Raji (cell line): ENCODE measurements around the gene CIAO3.

Experiments
- POLR2A ChIP-seq: IDR thresholded peaks from 2 replicates; pipeline ENCODE4 v1.6.1; 2011; ENCODE audit warnings: low read depth, low read length, control low read depth; ENCODE audit not compliant: insufficient read depth

The CIAO3 gene

DNA sequence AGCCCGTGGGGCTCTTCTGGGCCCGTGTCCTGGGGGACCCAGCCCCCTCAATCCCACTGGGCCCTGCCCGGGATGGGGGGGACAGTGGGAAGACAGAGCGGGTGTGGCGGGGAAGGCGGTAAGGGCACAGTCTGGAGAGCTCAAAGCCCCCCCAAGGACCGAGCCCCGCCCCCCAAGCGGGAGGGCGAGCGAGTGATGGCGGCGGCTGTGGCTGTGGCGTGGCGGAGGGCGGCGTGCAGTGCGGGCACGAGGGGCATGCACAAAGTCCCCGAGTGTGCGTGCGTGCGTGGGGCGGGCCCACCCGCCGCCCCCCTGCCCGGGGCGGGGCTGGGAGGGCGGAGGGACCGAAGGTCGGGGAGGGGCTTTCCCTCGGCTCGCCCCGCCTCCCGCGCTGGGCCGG lies 47.0 kb downstream of the CIAO3 start:
- TF ChIP-seq POLR2A, result no peak

DNA sequence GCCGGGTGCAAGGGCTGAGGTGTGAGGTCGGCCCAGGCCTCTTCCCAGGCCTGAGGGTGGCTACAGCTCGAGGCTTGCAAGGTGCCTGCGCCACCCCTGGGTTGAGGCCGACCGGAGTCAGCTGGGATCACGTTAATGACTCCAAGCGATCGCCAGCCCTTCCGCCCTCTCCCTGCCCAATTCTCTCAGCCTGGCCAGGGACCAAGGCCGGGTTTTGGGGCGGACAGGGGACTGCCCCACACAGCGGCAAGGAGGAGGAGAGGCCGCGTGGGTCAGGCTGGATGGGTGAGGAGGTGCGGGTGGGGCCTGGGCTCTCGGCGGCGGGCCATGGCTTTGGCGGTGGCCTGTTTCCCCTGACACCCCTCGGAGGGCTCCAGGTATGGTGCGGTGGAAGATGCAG lies 47.4 kb downstream of the CIAO3 start:
- TF ChIP-seq POLR2A, result no peak

DNA sequence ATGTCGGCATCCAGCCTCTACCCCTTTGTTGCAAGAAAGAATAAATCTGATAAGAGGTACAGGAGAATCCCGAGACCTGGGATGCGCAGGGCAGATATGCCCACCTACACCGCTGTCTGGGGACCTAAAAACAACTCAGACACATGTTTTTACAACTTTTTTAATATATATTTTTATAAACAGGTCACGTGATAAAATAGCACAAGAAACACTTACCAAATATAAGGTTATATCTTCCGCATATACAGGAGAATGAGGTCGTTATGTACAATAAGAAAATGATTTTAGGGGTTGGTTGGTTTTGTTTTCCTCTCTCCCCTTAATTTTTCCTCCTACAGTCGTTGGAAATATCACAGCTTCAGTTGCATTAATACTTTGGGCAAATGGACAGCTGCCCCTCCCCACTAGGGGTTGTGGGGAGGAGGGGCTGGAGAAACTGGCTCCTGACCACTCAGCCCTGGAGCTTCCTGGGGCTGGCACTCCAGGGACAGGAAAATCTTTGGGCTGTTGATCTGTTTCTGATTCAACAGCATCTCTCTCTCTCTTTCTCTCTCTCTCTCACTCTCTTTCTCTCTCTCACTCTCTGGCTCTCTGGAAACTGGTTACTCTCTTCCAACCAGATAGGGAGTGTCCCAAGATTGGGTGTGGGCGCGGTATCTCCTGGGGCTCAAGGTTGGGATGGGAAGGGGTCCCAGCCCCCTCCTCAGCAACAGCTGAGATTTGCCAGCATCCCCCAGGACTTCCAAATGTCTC lies 48.3 kb downstream of the CIAO3 start:
- no peak for TF ChIP-seq POLR2A

DNA sequence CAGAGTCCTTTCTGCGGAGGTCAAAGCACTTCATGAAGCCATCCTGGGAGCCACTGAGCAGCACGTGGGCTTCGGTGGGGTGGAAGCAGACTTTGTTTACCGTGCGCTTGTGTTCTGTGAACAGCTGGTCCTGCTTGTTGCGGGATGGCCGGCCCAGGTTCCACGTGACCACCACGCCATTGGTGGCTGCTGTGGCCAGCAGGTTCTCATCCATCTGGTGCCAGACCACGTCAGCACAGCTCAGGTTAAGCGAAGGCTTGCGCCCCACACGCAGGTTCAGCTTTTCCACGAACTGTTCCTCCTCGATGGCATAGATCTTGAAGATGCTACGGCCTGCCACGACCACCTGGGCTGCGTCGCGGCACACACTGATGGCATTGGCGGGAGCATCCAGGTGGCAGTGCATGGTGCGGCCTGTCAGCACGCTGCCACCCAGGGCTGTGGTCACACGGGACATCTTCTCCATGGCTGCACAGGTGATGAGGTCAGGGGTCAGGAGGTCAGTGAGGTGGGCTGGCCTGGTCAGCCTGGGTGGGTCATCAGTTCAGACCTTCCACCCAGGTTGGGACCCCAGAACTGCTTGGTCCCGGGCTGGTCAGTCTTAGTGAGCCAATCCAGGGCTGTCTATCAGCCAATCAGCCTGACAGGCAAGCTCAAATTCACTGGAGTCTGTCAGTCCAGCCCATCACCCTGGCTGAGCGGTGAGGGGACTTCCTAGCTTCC lies 51.5 kb downstream of the CIAO3 start:
- peak; percentile 44; the same call in 1 of the 2 replicates for TF ChIP-seq POLR2A

DNA sequence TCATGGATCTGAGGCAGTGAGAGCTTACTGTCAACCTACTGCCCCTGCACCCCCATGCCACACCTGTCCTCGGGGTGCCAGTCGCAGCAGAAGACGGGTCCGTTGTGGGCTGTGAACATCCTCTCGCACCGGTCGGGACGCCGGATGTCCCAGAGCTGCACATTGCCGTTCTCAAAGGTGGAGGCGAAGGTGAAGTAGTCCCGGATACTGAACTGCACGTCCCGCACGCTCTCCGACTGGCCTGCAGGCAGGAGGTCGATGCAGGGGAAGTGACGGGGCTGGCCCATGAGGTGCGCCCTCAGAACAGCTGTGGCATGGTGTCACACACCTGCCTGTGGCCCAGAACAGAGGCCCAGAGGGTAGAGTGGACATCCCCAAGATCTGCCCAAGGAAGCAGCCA lies 53.3 kb downstream of the CIAO3 start:
- TF ChIP-seq POLR2A, result no peak

DNA sequence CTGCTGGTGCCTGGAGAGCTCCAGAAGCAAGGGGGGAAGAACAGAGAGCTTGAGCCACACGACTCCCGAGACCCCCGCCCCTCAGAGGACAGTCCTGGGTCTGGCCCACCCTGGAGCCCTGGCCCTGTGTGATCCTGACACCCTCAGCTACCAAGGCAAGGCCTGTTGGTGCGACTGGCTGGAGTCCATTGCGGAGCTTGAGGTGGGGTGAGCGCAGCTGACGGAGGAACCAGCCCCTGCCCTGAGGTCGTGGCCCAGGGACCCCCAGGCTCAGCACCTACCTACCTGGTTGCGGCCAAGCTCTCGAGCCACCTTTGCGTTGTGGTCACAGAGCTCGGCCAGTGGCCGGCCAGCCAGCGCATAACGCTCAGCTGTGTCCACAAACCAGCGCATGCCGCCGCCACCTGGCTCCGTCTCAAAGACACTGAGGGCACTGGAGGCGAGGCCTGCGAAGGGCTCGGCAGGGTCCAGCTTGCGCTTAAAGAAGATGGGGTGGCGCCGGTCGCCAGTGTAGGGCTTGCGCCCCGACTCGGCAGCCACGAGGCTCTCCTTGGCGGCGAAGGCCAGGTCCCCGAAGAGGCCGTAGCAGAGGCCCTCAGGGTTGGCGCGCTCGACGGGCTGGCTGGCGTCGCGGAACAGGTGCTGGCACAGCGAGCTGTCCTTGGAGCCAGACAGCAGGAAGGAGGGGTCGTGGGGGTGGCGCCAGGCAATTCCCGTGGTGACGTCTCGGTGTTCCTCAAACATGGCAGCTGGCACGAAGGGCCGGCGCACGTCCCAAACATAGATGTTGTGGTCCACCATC lies 54.1 kb downstream of the CIAO3 start:
- no peak for TF ChIP-seq POLR2A

DNA sequence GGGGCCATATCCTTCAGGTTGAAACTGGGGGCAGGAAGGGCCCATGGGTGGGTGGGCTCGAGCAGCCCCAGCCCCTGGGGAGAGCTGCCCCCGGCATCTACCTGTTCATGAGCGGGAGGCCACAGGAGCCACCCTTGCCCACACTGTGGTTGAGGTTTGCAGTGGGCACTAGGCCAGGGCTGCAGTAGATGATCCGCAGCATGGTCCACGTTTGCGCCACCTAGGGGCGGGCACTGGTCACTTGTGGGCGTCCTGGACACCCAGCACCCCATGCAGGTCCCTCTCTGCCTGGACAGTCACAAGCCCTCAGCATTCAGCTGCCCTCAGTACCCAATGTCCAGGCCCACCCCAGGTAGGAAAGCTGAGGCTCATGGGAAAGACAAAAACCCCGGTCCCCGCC lies 54.8 kb downstream of the CIAO3 start:
- TF ChIP-seq POLR2A, result no peak

DNA sequence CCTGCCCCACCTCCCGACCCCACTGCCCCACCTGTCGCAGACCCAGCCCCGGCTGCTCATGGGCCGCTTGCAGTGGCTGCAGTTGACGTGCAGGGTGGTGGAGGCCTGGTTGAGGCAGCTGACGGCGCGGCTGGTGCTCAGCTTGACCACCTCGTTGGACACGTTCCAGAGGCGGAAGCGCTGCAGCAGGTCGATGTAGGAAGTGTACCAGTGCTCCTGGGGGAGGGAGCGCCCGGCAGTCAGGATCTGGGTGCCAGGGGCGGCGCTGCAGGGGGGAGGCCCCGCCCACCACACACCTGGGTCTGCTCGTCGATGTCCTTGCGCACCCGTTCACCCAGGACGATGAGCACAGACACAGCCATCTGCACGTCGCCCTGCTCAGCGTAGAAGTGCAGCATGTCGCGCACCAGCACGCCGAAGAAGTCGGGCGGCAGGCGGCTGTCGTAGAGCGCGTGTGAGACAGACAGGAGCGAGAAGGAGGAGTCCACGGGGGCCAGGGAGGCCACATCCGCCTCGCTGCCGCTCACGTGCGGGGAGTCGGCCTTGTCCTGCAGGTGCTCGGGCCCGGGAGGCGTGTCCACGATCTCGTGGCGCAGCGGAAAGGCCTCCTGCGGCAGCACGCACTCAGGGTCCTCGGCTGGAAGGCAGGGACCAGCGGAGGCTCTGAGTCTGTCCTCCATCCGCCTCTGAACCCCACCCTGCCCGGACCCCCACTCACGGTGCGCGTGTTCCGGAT lies 55.7 kb downstream of the CIAO3 start:
- no peak for TF ChIP-seq POLR2A

DNA sequence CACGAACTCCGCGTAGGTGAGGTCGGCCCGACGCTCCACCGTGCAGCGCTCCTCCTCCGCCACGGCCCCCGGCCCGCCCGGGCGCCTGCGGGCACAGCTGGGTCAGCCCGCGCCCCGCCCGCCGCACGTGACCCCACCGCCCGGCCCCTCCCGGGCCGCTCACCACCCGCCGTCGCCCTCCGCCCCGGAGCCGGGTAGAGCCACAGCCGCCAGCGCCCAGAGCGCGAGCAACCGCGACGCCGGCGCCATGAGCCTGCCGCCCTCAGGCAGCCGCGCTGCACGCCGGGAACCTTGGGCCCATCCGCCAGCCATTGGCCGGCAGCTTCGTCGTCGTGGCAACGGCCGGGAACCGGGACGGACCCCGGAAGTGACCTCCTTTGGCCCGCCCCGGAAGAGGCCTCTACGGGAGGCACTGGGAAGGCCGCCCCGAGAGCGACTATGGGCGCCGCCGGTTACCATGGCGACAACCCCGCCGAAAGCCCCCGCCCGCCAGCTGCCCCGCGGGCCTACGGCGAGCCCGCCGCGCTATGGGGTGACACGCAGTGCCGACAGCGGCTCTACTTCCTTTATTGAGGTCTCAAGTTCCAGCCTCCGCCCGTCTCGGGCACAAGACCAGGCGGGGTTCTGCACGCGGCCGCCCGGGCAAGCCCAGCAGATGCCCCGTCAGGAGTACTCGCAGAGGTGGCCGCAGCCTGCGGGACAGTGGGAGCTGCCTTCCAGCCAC lies 56.6 kb downstream of the CIAO3 start, which contains the start of gene JMJD8:
TSS of gene JMJD8 (minus strand) at position 264 of the 724 bp plus-strand sequence. CDS start at position 249, 15 bp downstream.
- peak; percentile 89 for TF ChIP-seq POLR2A

DNA sequence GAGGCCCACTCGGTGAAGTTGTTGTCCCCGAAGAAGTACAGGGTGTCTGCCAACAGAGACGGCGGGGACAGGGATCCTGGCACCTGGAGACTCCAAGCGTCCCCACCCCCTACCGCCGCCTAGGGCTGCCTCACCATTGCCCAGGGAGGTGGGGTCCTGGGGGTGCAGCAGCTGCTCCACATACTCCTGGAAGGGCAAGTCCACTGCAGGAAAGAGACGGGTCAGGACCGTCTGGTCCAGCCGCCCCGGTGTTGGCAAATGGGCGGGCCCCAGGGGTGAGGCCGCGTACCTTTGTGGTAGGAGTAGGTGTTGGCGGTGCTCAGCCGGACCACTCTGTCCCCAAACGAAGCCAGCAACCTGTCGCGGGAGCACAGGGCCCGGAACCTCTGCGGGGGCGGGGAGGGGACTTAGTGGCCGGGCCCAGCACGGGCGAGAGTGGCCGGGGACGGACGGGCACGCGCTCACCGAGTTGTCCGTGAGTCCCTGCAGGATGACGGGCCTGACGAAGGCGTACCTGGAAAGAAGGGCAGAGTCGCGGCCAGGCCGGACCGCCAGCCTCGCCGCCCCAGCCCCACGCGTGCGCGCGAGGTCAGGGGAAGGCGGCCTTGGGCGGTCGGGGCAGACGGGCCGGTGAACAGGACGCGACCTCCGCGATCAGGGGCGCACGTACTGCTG lies 57.3 kb downstream of the CIAO3 start:
- no peak for TF ChIP-seq POLR2A

DNA sequence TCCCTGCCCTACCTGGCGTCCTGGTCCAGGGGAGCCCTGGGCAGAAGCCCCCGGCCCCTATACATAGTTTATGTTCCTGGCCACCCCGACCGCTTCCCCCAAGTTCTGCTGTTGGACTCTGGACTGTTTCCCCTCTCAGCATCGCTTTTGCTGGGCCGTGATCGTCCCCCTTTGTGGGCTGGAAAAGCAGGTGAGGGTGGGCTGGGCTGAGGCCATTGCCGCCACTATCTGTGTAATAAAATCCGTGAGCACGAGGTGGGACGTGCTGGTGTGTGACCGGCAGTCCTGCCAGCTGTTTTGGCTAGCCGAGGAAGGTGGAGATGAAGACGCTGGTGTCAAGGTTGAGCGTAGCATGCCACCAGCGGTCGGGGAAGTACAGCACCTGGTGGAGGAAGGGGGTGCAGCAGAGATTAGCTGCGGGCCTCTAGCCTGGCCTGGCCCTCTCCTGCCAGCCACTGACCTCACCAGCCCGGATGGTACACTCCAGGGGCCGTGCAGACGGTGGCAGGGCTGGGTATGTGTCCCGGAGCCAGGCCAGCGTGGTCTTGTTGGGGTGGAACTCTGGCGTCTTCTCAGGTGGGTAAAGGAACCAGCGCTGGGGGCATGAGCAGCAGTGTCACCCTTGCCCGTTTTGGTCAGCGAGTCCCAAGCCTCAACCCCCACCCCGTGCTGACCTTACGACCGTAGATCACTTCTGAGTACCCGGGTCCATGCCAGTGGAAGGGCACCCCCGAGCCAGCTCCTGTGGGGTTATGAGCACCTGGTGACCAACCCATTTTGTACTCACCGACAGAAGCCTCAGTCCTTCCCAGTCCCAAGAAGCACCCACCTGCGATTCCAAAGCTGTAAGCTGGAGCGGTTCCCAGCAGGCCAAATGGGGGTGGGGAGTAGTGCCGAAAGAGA lies 58.1 kb downstream of the CIAO3 start:
- peak; percentile 45 for TF ChIP-seq POLR2A

DNA sequence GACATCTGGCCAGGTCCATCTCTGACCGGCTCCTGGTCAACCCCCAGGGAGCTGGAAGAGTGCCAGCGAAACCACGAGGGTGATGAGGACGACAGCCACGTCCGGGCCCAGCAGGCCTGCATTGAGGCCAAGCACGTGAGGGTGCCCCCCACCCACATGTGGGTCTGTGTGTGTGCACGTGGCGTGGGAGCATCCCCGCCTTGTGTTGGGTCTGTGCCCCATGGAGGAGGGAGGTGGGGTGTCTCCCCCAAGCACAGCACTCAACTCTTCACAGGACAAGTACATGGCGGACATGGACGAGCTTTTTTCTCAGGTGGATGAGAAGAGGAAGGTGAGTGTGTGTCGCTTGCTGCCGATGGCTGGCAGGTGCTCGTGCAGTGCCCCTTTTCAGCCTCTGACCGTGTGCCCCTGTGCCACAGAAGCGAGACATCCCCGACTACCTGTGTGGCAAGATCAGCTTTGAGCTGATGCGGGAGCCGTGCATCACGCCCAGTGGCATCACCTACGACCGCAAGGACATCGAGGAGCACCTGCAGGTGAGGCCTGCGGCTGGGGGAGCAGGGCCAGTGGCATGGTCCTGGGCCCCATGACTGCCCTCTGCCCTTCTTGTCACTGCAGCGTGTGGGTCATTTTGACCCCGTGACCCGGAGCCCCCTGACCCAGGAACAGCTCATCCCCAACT lies 58.9 kb downstream of the CIAO3 start:
- 0 out of 2 replicates have a peak, but pooled peaks have one; percentile 41 for TF ChIP-seq POLR2A
